Measurements from ENCODE around the gene CTSH. TPM values are rescaled to one million over a fixed set of nuclear protein-coding genes. Genes with fewer than 3 reads are reported as not detected.

The CTSH gene
- total and polyA plus RNA-seq, 2 of the 13 experiments (the other 11 are each of a cell fraction or from before 2014, with no cell fraction given) = 265 to 653 TPM

- peak; percentile 40; the same call in 1 of the 2 replicates for TF ChIP-seq ZMYM2 (CRISPR knock-in tag; IDR thresholded peaks at IDR 0.05)
- no peak for TF ChIP-seq GZF1 (CRISPR knock-in tag; IDR thresholded peaks at IDR 0.05)
- TF ChIP-seq ZNF768 (CRISPR knock-in tag; IDR thresholded peaks at IDR 0.05) = peak; percentile 60
- TF ChIP-seq PREB (CRISPR knock-in tag; IDR thresholded peaks at IDR 0.05) = no peak
- TF ChIP-seq ZNF280D (CRISPR knock-in tag; IDR thresholded peaks at IDR 0.05) = 0 out of 2 replicates have a peak, but pooled peaks have one; percentile 52
- peak; percentile 83; the same call in 1 of the 2 replicates for TF ChIP-seq MYPOP (CRISPR knock-in tag; IDR thresholded peaks at IDR 0.05)
- peak; percentile 68 for TF ChIP-seq GABPB1 (CRISPR knock-in tag; IDR thresholded peaks at IDR 0.05)
- peak; percentile 28; the same call in 1 of the 2 replicates for TF ChIP-seq PPARG (CRISPR knock-in tag; conservative IDR thresholded peaks at IDR 0.05)
- TF ChIP-seq RAD21 (CRISPR knock-in tag; IDR thresholded peaks at IDR 0.05) = peak; percentile 81
- TF ChIP-seq SMARCC2 (IDR thresholded peaks at IDR 0.05) = no peak
- no peak for TF ChIP-seq FOXK2 (IDR thresholded peaks at IDR 0.05)
- TF ChIP-seq KAT7 (CRISPR knock-in tag; IDR thresholded peaks at IDR 0.05; ENCODE audit: borderline replicate concordance) = peak; percentile 75; the same call in 1 of the 2 replicates
- no peak; the same call in 1 of the 2 replicates for TF ChIP-seq ZNF713 (CRISPR knock-in tag; IDR thresholded peaks at IDR 0.05)
- peak in 1 of 2 experiments; percentile 52; a peak in 1 of 4 replicates for TF ChIP-seq EP300 (IDR thresholded peaks at IDR 0.05; ENCODE audit: low read depth in 2 of 2, low read length in 2 of 2)
- no peak for TF ChIP-seq EP300 (CRISPR knock-in tag; IDR thresholded peaks at IDR 0.05; ENCODE audit: borderline replicate concordance)
- TF ChIP-seq TFDP1 (CRISPR knock-in tag; IDR thresholded peaks at IDR 0.05; ENCODE audit: borderline replicate concordance) = peak; percentile 89; the same call in 1 of the 2 replicates
- peak; percentile 47; the same call in 1 of the 2 replicates for TF ChIP-seq PRDM10 (CRISPR knock-in tag; IDR thresholded peaks at IDR 0.05; ENCODE audit: low read depth)
- peak; percentile 62; the same call in 1 of the 2 replicates for TF ChIP-seq ZNF263 (CRISPR knock-in tag; IDR thresholded peaks at IDR 0.05)
Measured at GRCh38 chr15:78979456-78980320, 34.8 kb upstream of the CTSH start (continued).
